ENCODE measurements around the gene ADORA1. TPM values are rescaled to one million over a fixed set of nuclear protein-coding genes. Genes with fewer than 3 reads are reported as not detected.

Gene ADORA1
- total RNA-seq, 4 donors from 2014 or later: 1.3 to 5.6 TPM; not detected in 2

DNA sequence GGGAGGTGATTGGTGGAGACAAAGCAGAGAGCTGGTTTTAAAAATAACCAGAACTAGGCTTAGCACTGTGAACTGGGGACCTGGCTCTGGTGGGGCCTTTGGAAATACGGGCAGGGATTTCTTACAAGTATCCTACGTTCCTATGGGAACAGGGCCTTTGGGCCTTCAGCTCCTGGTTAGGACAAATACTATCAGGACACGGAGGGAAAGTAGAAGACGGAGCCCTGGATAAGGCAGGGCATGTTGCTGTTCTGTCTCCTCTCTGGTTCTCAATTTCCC is 36.4 kb upstream of the ADORA1 start:
- intact Hi-C loops (cut with DNase I; ENCODE audit: low total_unique reads) (no loop called here), in situ Hi-C loops (cut with MboI; ENCODE audit: low pct_ligation_motif_present in 1 of 4, low pct_unique_long_range_greater_than_20kb in 1 of 4, low sequenced_read_pairs in 3 of 4) (no loop called here)
- peaks cover 9 to 14% of the 10 kb centered on the region in 2 donors for H3K9me3 ChIP-seq
- no peak overlapping the region for H3K27ac ChIP-seq
- no peaks in the 10 kb centered on the region for H3K36me3 ChIP-seq
- H3K27me3 ChIP-seq: peaks cover 6% of the 10 kb centered on the region
- WGBS, 2 donors (ENCODE audit: low coverage in 1 of 2): 82 to 95% methylated on average over 3 to 4 of the region's 4 CpGs
- H3K4me1 ChIP-seq: no peaks in the 10 kb centered on the region
- no peak overlapping the region for H3K4me3 ChIP-seq
- TF ChIP-seq EP300 (IDR thresholded peaks at IDR 0.05; ENCODE audit: low read depth): no peak
- no peak for TF ChIP-seq POLR2AphosphoS5 (IDR thresholded peaks at IDR 0.05)
- TF ChIP-seq, protein P1, sequence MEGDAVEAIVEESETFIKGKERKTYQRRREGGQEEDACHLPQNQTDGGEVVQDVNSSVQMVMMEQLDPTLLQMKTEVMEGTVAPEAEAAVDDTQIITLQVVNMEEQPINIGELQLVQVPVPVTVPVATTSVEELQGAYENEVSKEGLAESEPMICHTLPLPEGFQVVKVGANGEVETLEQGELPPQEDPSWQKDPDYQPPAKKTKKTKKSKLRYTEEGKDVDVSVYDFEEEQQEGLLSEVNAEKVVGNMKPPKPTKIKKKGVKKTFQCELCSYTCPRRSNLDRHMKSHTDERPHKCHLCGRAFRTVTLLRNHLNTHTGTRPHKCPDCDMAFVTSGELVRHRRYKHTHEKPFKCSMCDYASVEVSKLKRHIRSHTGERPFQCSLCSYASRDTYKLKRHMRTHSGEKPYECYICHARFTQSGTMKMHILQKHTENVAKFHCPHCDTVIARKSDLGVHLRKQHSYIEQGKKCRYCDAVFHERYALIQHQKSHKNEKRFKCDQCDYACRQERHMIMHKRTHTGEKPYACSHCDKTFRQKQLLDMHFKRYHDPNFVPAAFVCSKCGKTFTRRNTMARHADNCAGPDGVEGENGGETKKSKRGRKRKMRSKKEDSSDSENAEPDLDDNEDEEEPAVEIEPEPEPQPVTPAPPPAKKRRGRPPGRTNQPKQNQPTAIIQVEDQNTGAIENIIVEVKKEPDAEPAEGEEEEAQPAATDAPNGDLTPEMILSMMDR (IDR thresholded peaks at IDR 0.05): no peak
- no peak for DNase-seq

DNA sequence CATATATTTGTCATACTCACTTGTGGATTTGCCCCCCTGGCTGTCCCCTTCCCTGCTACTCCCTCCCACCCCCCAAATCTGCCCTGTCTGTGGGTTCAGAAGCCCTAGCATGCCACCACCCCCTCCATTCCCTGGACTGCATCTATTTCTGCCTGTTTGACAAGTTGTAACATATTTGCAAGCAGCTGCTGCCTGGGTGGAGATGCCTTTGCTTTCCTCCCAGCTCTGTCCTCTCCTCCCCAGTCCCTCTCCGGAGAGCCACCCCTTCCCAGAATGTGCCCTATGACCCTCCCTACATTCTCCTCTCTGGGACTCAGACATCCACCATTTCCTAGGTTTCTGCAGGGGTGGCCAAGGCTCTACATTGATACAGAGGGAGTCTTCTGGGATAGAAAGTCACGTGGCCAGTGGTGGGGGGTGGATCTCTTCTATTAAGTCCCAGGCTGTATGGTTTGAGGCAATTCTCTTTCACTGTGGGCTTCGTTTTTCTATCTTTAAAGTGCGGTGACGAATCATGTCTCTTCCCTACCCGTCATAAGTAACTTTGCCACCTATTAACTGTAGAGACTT is 35.7 kb upstream of the ADORA1 start:
- Histone ChIP-seq H3K4me1 (no peaks in the 10 kb centered on the region), H3K36me3 (no peaks in the 10 kb centered on the region), H3K4me3 (no peak overlapping the region), H3K27me3 (peaks cover 6% of the 10 kb centered on the region), H3K9me3 (peaks cover 9 to 14% of the 10 kb centered on the region in 2 donors), H3K27ac (no peak overlapping the region)
- TF ChIP-seq EP300 (IDR thresholded peaks at IDR 0.05; ENCODE audit: low read depth): no peak
- TF ChIP-seq, protein P1 (IDR thresholded peaks at IDR 0.05): no peak
- no peak for TF ChIP-seq POLR2A (IDR thresholded peaks at IDR 0.05)
- no peak for TF ChIP-seq POLR2AphosphoS5 (IDR thresholded peaks at IDR 0.05)
- WGBS, 2 donors (ENCODE audit: low coverage in 1 of 2): 77% methylated on average over 6 of the region's 6 CpGs; no CpG with 5 or more reads in 1 of the 2 donors
- in situ Hi-C loops (cut with MboI; ENCODE audit: low pct_ligation_motif_present in 1 of 4, low pct_unique_long_range_greater_than_20kb in 1 of 4, low sequenced_read_pairs in 3 of 4): no loop called here
- intact Hi-C loops (cut with DNase I; ENCODE audit: low total_unique reads): no loop called here
- DNase-seq: no peak

DNA sequence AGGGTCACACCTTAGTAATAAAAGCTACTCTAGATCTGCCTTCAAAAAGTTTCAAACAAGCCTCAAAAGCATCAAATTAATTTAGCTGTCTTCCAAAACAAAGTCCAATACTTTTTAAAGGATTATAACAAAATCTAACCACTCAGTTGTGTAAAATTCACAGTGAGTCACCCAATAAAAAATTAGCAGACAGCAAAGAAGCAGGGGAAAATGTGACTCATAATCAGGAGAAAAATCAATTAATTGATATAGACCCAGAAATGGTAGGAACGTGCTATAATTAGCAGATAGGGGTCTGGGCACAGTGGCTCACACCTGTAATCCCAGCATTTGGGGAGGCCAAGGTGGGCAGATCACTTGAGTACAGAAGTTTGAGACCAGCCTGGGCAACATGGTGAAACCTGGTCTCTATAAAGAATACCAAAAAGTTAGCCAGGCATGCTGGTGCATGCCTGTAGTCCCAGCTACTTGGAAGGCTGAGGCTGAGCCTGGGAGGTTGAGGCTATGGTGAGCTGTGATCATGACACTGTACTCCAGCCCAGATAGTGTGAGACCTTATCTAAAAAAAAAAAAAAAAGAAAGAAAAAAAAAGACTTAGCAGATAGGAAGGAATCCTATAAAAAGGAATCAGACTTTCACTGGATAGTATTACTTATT is 33.6 kb upstream of the ADORA1 start:
- intact Hi-C loops (cut with DNase I; ENCODE audit: low total_unique reads): no loop called here
- WGBS, 2 donors (ENCODE audit: low coverage in 1 of 2): 70 to 80% methylated on average over 1 of the region's 1 CpG

DNA sequence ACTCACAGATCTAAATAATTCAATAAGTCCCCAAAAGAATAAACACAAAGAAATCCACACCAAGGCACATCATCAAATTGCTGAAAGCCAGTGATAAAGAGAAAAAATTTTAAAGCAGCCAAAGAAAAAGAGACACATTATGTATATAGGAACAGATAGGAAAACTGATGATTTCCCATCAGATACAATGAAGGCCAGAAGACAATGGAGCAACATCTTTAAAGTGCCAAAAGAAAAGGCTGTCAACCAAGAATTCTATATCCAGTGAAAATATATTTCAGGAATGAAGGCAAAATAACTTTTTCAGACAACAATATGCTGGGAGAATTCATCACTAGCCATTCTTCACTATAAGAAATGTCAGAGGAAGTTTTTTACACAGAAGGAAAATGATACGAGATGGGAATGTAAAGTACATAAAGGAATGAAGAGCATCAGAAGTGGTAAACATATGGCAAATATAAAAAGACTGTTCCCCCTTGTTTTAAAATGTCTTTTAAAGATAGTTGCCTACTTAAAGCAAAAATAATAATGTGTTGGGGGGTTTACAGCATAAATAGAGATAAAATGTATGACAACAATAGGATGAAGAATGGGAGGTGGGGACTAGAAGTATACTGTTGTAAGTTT is 32.4 kb upstream of the ADORA1 start:
- Histone ChIP-seq H3K9me3 (peaks cover 9 to 14% of the 10 kb centered on the region in 2 donors), H3K36me3 (no peaks in the 10 kb centered on the region), H3K27me3 (peaks cover 6% of the 10 kb centered on the region), H3K4me1 (no peaks in the 10 kb centered on the region), H3K27ac (no peak overlapping the region), H3K4me3 (no peak overlapping the region)
- in situ Hi-C loops (cut with MboI; ENCODE audit: low pct_ligation_motif_present in 1 of 4, low pct_unique_long_range_greater_than_20kb in 1 of 4, low sequenced_read_pairs in 3 of 4) (no loop called here), intact Hi-C loops (cut with DNase I; ENCODE audit: low total_unique reads) (no loop called here)
- TF ChIP-seq POLR2A (IDR thresholded peaks at IDR 0.05) (no peak), POLR2AphosphoS5 (IDR thresholded peaks at IDR 0.05) (no peak), EP300 (IDR thresholded peaks at IDR 0.05; ENCODE audit: low read depth) (no peak)
- TF ChIP-seq, protein P1 (IDR thresholded peaks at IDR 0.05): no peak
- 86 to 89% methylated on average over 1 of the region's 1 CpG for WGBS, 2 donors (ENCODE audit: low coverage in 1 of 2)
- DNase-seq: no peak

More for the DNA sequence above, 33.6 kb upstream of the ADORA1 start:
- Histone ChIP-seq H3K4me1 (no peaks in the 10 kb centered on the region), H3K27me3 (peaks cover 6% of the 10 kb centered on the region), H3K4me3 (no peak overlapping the region), H3K27ac (no peak overlapping the region), H3K9me3 (peaks cover 9 to 14% of the 10 kb centered on the region in 2 donors), H3K36me3 (no peaks in the 10 kb centered on the region)
- in situ Hi-C loops (cut with MboI; ENCODE audit: low pct_ligation_motif_present in 1 of 4, low pct_unique_long_range_greater_than_20kb in 1 of 4, low sequenced_read_pairs in 3 of 4): no loop called here
- TF ChIP-seq EP300 (IDR thresholded peaks at IDR 0.05; ENCODE audit: low read depth) (no peak), POLR2AphosphoS5 (IDR thresholded peaks at IDR 0.05) (no peak)
- no peak for DNase-seq

Measured in transverse colon (tissue), 4 donors.